ENCODE measurements around the gene APOM.

APOM gene

DNA sequence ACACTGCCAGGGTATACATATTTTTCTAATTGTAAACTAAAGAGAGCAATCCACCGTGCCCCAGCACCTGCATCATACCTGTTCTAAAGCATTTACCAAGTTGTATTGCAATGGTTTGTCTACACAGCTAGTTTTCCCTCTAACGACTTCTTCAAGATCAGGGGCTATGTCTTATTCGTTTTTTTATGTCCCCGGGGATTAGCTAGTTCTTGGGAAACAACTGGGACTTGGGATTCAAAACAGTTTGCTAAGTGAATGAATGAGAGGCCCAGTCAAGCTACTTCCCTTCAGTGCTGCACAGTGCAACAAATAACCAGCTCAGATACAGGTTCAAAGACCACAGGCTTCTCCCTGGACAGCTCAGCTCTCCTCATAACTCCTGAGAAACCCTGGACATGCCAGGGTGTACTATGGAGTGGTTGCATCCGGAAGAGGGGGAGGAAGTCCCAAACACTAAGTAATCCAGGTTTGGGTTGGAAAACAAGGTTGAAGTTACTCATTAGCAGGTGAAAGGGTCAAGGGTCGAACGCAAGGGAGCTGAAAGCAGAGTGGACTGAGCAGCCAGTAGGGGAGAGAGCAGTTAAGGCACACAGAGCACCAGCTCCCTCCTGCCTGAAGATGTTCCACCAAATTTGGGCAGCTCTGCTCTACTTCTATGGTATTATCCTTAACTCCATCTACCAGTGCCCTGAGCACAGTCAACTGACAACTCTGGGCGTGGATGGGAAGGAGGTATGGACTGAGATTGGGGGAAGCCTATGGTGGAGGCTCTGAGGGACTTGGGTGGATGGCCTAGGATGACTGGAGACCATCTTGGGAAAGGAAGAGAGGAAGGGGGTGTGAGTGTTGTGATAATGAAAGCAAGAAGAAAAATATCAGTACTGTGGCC, at the start of gene APOM:
Gene APOM, plus strand, starts transcription at position 546 of the 889 bp plus-strand sequence. Its CDS starts 73 bp downstream, at position 619.
- CTCF ChIA-PET = no interaction called here

GRCh38 chr6:31607317-31607716, 48.4 kb upstream of the APOM start:
- CTCF ChIA-PET = interaction anchor here (2.5 kb wide), 1 partner anchor 9 kb away, joined by 6 read pairs; no protein-coding TSS in a partner anchor
- TF ChIP-seq ZNF384 (IDR thresholded peaks at IDR 0.05) (no peak), L3MBTL2 (conservative IDR thresholded peaks at IDR 0.05) (no peak), FOXK2 (IDR thresholded peaks at IDR 0.05) (no peak), LEF1 (IDR thresholded peaks at IDR 0.05; ENCODE audit: borderline replicate concordance) (no peak), TARDBP (IDR thresholded peaks at IDR 0.05) (no peak), SP1 (IDR thresholded peaks at IDR 0.05) (no peak), NFRKB (IDR thresholded peaks at IDR 0.05) (no peak), CTBP1 (IDR thresholded peaks at IDR 0.05; ENCODE audit: borderline replicate concordance) (no peak), FOXA1 (IDR thresholded peaks at IDR 0.05) (no peak), FOXM1 (IDR thresholded peaks at IDR 0.05; ENCODE audit: borderline replicate concordance) (no peak), HDGF (IDR thresholded peaks at IDR 0.05; ENCODE audit: borderline replicate concordance) (no peak), SUZ12 (IDR thresholded peaks at IDR 0.05) (no peak)
- POLR2A ChIA-PET = no interaction called here
- DNase-seq (ENCODE audit: extremely low spot score) = no peak

More for the DNA sequence above, at the start of gene APOM:
- DNase-seq (ENCODE audit: extremely low spot score) = no peak
- POLR2A ChIA-PET = interaction anchor here (0.7 to 1.8 kb wide), 5 partner anchors 9 to 1316 kb away, joined by 3 to 11 read pairs (median 4); partner anchors contain the start of genes CSNK2B and GPANK1
- TF ChIP-seq TARDBP (IDR thresholded peaks at IDR 0.05) = no peak
- TF ChIP-seq ZNF384 (IDR thresholded peaks at IDR 0.05) = no peak
- no peak for TF ChIP-seq SP1 (IDR thresholded peaks at IDR 0.05)
- no peak for TF ChIP-seq NFRKB (IDR thresholded peaks at IDR 0.05)
- no peak for TF ChIP-seq FOXM1 (IDR thresholded peaks at IDR 0.05; ENCODE audit: borderline replicate concordance)

GRCh38 chr6:31609519-31610406, 45.9 kb upstream of the APOM start:
- TF ChIP-seq FOXA1 (IDR thresholded peaks at IDR 0.05) (no peak), PKNOX1 (IDR thresholded peaks at IDR 0.05) (no peak), FOXM1 (IDR thresholded peaks at IDR 0.05; ENCODE audit: borderline replicate concordance) (no peak), ZNF384 (IDR thresholded peaks at IDR 0.05) (no peak), LEF1 (IDR thresholded peaks at IDR 0.05; ENCODE audit: borderline replicate concordance) (no peak), HDGF (IDR thresholded peaks at IDR 0.05; ENCODE audit: borderline replicate concordance) (no peak), BHLHE40 (IDR thresholded peaks at IDR 0.05; ENCODE audit: borderline replicate concordance) (no peak), SP1 (IDR thresholded peaks at IDR 0.05) (no peak), ELF4 (IDR thresholded peaks at IDR 0.05) (no peak), ARNT (IDR thresholded peaks at IDR 0.05) (no peak), CTBP1 (IDR thresholded peaks at IDR 0.05; ENCODE audit: borderline replicate concordance) (no peak), TARDBP (IDR thresholded peaks at IDR 0.05) (no peak), NFRKB (IDR thresholded peaks at IDR 0.05) (no peak), SUZ12 (IDR thresholded peaks at IDR 0.05) (no peak), FOXK2 (IDR thresholded peaks at IDR 0.05) (no peak), L3MBTL2 (conservative IDR thresholded peaks at IDR 0.05) (no peak)
- no peak for DNase-seq (ENCODE audit: extremely low spot score)
- ChIA-PET POLR2A (interaction anchor here (0.7 to 2.1 kb wide), 5 partner anchors 29 to 68 kb away, joined by 3 to 9 read pairs (median 3); partner anchors contain the start of genes C6orf47, DDX39B and GPANK1), CTCF (interaction anchor here (0.8 to 1.8 kb wide), 4 partner anchors 9 to 59 kb away, joined by 5 to 13 read pairs (median 8); no protein-coding TSS in a partner anchor)

GRCh38 chr6:31610968-31611367, 44.7 kb upstream of the APOM start:
- TF ChIP-seq FOXM1 (IDR thresholded peaks at IDR 0.05; ENCODE audit: borderline replicate concordance) (no peak), FOXK2 (IDR thresholded peaks at IDR 0.05) (no peak), ARNT (IDR thresholded peaks at IDR 0.05) (no peak), HDGF (IDR thresholded peaks at IDR 0.05; ENCODE audit: borderline replicate concordance) (no peak), SP1 (IDR thresholded peaks at IDR 0.05) (no peak), LEF1 (IDR thresholded peaks at IDR 0.05; ENCODE audit: borderline replicate concordance) (no peak), ZNF384 (IDR thresholded peaks at IDR 0.05) (no peak), FOXA1 (IDR thresholded peaks at IDR 0.05) (no peak), CTBP1 (IDR thresholded peaks at IDR 0.05; ENCODE audit: borderline replicate concordance) (no peak), PKNOX1 (IDR thresholded peaks at IDR 0.05) (no peak), TARDBP (IDR thresholded peaks at IDR 0.05) (no peak), L3MBTL2 (conservative IDR thresholded peaks at IDR 0.05) (no peak), SUZ12 (IDR thresholded peaks at IDR 0.05) (no peak), BHLHE40 (IDR thresholded peaks at IDR 0.05; ENCODE audit: borderline replicate concordance) (no peak)
- DNase-seq (ENCODE audit: extremely low spot score) = no peak
- CTCF ChIA-PET = interaction anchor here (0.7 to 1.8 kb wide), 3 partner anchors 13 to 898 kb away, joined by 3 to 5 read pairs (median 4); no protein-coding TSS in a partner anchor
- POLR2A ChIA-PET = interaction anchor here (2.1 kb wide), 1 partner anchor 70 kb away, joined by 9 read pairs; the partner anchor contains the start of gene DDX39B

GRCh38 chr6:31614075-31614619, 41.5 kb upstream of the APOM start:
- CTCF ChIA-PET = interaction anchor here (0.6 kb wide), 2 partner anchors 22 to 31 kb away, joined by 3 read pairs; no protein-coding TSS in a partner anchor
- DNase-seq (ENCODE audit: extremely low spot score) = no peak
- TF ChIP-seq NFRKB (IDR thresholded peaks at IDR 0.05) (no peak), FOXA1 (IDR thresholded peaks at IDR 0.05) (no peak)
- POLR2A ChIA-PET = interaction anchor here (2.0 kb wide), 1 partner anchor 51 kb away, joined by 6 read pairs; the partner anchor contains the start of gene GPANK1
